Naive thymus-derived CD8-positive, alpha-beta T cell (primary cell): ENCODE measurements around the gene SCAF1. TPM values are rescaled to one million over a fixed set of nuclear protein-coding genes. Genes with fewer than 3 reads are reported as not detected.
"Not testable (repeated sequence)": the region's sequence is repeated elsewhere in the genome, so short reads cannot be mapped to it uniquely, and the experiment has no call there.

ENCODE experiments used
- ATAC-seq, 2 donors: fragments of 150-1000 bp; cut with Tn5 transposase in 1 of 2; sonication (Bioruptor Pico), chemical (Tn5 transposase) in 1 of 2; 1 replicate in 1 of 2; 2 replicates in 1 of 2; pipeline ENCODE4 v1.10.0; 2021; ENCODE audit warnings: mild to moderate bottlenecking in 2 of 2, moderate library complexity in 2 of 2
- POLR2A ChIA-PET: fragments of 350-600 bp; sonication (Branson Sonifier 250); formaldehyde crosslinking; loops from one replicate; lab custom pipeline; 2021; ENCODE audit warnings: antibody characterized with exemption; lab: Charles Lee
- DNase-seq, 10 donors: peaks; one replicate each; pipeline versions ENCODE4 v3.0.0 to v3.0.0-alpha.2; 2020 to 2022
- H3K27ac Mint-ChIP-seq, 10 donors: one replicate each; pipeline ENCODE4 v1.8.0; 2020 to 2022; ENCODE audit warnings: mild to moderate bottlenecking in 10 of 10, mixed read lengths in 10 of 10, moderate library complexity in 4 of 10, inconsistent platforms in 1 of 10
- H3K27me3 Mint-ChIP-seq, 5 donors: one replicate each; pipeline ENCODE4 v1.8.0; 2021 to 2022; ENCODE audit warnings: mixed read lengths in 5 of 5
- H3K36me3 Mint-ChIP-seq, 3 donors: one replicate each; pipeline ENCODE4 v1.8.0; 2020 to 2022; ENCODE audit warnings: mixed read lengths in 3 of 3, mild to moderate bottlenecking in 2 of 3, inconsistent platforms in 1 of 3
- H3K4me1 Mint-ChIP-seq, 4 donors: one replicate each; pipeline ENCODE4 v1.8.0; 2021 to 2022; ENCODE audit warnings: mixed read lengths in 4 of 4
- H3K4me3 Mint-ChIP-seq, 10 donors: one replicate each; pipeline ENCODE4 v1.8.0; 2020 to 2022; ENCODE audit warnings: mild to moderate bottlenecking in 10 of 10, mixed read lengths in 10 of 10, moderate library complexity in 6 of 10, inconsistent platforms in 1 of 10
- H3K9me3 Mint-ChIP-seq, 9 donors: one replicate each; pipeline ENCODE4 v1.8.0; 2020 to 2022; ENCODE audit warnings: mixed read lengths in 9 of 9, mild to moderate bottlenecking in 3 of 9, inconsistent platforms in 1 of 9, moderate library complexity in 1 of 9
- polyA plus RNA-seq, 3 donors: library from polyadenylated mRNA; unstranded; fragments of 300-500 nt; fragmentation: Illumina TruSeq; gene quantifications; one replicate each; pipeline ENCODE4 v1.2.3, GENCODE V29; 2021
- total RNA-seq, 8 experiments: library from RNA in 2 of 8; stranded (reverse) in 2 of 8; gene quantifications; one replicate each; pipeline ENCODE4 v1.2.3 and lab custom pipeline; 2021 to 2026

Gene SCAF1
- total and polyA plus RNA-seq, 5 experiments from 2014 or later: 1.1 to 62.3 (median 2.5) TPM

DNA sequence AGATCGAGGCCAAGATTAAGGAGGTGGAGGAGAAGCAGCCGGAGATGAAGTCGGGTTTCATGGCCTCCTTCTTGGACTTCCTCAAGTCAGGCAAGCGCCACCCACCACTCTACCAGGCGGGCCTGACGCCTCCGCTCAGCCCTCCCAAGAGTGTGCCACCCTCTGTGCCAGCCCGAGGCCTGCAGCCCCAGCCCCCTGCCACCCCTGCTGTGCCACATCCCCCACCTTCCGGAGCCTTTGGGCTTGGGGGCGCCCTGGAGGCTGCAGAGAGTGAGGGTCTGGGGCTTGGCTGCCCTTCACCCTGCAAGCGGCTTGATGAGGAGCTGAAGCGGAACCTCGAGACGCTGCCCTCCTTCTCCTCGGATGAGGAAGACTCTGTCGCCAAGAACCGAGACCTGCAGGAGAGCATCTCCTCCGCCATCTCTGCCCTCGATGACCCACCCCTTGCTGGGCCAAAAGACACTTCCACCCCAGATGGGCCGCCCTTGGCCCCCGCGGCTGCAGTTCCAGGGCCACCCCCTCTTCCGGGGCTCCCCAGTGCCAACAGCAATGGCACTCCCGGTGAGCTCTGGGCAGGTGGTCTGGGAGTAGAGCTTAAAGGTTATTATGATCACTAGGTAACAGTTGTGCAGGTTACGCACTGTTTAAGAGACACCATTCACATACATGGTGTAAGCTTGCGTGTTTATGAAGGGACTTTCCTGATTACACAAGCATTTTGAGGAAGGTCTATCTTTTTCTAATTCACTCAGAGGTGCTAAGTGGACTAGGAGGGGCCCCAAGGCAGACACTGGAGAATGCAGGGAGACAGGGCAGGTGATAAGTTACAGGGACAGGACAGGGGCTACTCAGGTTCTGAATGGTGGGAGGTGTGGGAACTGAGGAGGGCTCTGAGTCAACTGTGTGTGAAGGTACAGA, 42.4 kb upstream of the SCAF1 start:
- peaks cover 9 to 39% (median 14%) of the 10 kb centered on the region in 4 donors for H3K4me1 Mint-ChIP-seq
- peaks cover 0 to 60% (median 3%) of the 10 kb centered on the region in 3 donors for H3K36me3 Mint-ChIP-seq
- H3K4me3 Mint-ChIP-seq: no peak overlapping the region
- H3K27ac Mint-ChIP-seq: peak overlapping the region in 6 of 10 donors; percentile 8 to 57 (median 42)
- no peak for DNase-seq
- no peaks in the 10 kb centered on the region for H3K27me3 Mint-ChIP-seq
- POLR2A ChIA-PET: interaction anchor here (0.7 to 1.6 kb wide), 4 partner anchors 14 to 42 kb away, joined by 3 to 8 read pairs (median 4); partner anchors contain the start of gene SCAF1
- H3K9me3 Mint-ChIP-seq: no peaks in the 10 kb centered on the region
- ATAC-seq: no peak

DNA sequence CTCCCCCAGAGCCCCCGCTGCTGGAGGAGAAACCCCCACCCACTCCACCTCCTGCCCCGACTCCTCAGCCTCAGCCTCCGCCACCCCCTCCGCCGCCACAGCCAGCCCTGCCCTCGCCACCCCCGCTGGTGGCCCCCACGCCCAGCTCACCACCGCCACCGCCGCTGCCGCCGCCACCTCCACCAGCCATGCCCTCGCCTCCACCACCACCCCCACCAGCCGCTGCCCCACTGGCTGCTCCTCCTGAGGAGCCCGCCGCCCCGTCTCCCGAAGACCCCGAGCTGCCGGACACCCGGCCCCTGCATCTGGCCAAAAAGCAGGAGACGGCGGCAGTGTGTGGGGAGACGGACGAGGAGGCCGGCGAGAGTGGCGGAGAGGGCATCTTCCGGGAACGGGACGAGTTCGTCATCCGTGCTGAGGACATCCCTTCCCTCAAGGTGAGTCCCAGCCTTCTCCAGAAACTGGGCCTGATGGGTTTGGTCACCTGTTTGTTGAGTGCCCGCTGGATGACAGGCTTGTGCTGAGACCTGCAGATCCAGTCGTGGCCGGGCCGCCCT, 40.4 kb upstream of the SCAF1 start:
- peaks cover 0 to 67% (median 3%) of the 10 kb centered on the region in 3 donors for H3K36me3 Mint-ChIP-seq
- ATAC-seq: peak in 1 of 2 donors; percentile 23
- H3K4me3 Mint-ChIP-seq: no peak overlapping the region
- no peak for DNase-seq
- H3K27ac Mint-ChIP-seq: peak overlapping the region in 1 of 10 donors; percentile 70
- POLR2A ChIA-PET: interaction anchor here (0.5 to 1.6 kb wide), 3 partner anchors 15 to 59 kb away, joined by 3 to 5 read pairs (median 4); partner anchors contain the start of gene NOSIP
- no peaks in the 10 kb centered on the region for H3K9me3 Mint-ChIP-seq
- no peaks in the 10 kb centered on the region for H3K27me3 Mint-ChIP-seq
- peaks cover 9 to 44% (median 12%) of the 10 kb centered on the region in 4 donors for H3K4me1 Mint-ChIP-seq

DNA sequence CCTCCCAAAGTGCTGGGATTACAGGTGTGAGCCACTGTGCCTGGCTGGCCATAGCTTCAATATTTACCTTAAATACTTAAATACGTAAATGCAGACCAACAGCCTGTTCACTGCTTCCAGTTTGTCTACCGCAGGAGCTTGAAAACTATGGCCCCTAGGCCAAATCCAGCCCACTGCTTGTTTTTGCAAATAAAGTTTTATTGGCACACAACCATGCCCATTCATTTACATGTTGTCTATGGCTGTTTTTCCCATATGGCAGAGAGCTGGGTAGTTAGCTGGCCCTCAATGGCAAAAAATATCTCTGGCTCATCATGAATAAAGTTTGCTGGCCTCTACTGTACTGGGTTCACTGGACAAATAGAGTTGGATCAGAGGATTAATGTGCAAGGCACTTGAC, 39.2 kb upstream of the SCAF1 start:
- Mint-ChIP-seq H3K4me3 (no peak overlapping the region), H3K9me3 (no peaks in the 10 kb centered on the region), H3K27me3 (no peaks in the 10 kb centered on the region), H3K4me1 (peaks cover 9 to 51% (median 12%) of the 10 kb centered on the region in 4 donors), H3K36me3 (peaks cover 0 to 77% (median 3%) of the 10 kb centered on the region in 3 donors), H3K27ac (peak overlapping the region in 1 of 10 donors; percentile 57)
- DNase-seq (no peak), ATAC-seq (no peak)
- POLR2A ChIA-PET: interaction anchor here (0.6 to 1.6 kb wide), 3 partner anchors 9 to 37 kb away, joined by 3 to 5 read pairs (median 4); partner anchors contain the start of gene RRAS

DNA sequence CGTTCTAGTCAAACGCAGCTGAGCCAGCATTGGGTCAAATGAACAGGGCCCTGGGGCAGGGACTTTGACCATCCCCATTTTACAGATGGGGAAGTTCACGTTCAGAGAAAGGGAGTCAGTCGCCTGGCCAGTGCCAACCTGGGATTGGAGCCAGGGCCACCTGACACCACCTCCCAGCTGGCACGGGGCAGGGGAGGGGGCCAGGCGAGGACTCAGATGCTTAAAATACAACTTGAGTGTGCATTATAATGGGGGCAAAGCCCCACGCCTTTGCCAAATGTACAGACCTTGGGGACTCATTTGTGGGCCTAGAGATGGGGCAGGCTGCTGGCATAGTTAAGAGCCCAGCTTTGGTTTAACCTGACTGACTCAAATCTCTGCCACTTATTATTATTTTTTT, 36.4 kb upstream of the SCAF1 start:
- Mint-ChIP-seq H3K9me3 (no peaks in the 10 kb centered on the region), H3K36me3 (peaks cover 0 to 81% (median 6%) of the 10 kb centered on the region in 3 donors), H3K4me3 (no peak overlapping the region), H3K27ac (peak overlapping the region in 3 of 10 donors; percentile 41 to 63 (median 43)), H3K4me1 (peaks cover 5 to 53% (median 6%) of the 10 kb centered on the region in 4 donors), H3K27me3 (no peaks in the 10 kb centered on the region)
- ATAC-seq (no peak), DNase-seq (no peak)
- POLR2A ChIA-PET: no interaction called here

DNA sequence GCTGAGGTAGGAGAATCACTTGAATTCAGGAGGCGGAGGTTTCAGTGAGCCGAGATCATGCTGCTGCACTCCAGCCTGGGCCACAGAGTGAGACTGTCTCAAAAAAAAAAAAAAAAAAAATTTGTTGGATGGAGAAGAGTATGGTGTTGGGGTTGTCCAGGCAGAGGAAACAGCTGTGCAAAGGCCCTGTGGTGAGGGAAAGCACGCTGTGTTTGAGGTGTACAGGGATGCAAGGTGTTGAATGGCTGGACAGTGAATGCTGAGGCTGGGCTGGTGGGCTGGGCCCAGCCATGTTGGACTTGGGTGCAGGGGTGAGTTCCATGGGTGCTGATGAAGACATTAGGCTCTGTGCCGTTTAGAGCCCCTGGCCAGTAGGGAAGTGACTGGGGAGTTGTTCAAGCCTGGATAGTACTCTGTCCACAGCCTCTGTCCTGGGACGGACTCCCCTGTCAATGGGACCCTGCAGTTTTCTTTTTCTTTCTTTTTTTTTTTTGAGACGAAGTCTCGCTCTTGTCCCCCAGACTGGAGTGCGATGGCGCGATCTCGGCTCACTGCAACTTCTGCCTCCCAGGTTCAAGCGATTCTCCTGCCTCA, 32.4 kb upstream of the SCAF1 start:
- Mint-ChIP-seq H3K27ac (peak overlapping the region in 4 of 10 donors; percentile 1 to 62 (median 36)), H3K36me3 (peaks cover 0 to 72% (median 3%) of the 10 kb centered on the region in 3 donors), H3K4me3 (no peak overlapping the region), H3K27me3 (no peaks in the 10 kb centered on the region), H3K4me1 (peaks cover 9 to 47% (median 15%) of the 10 kb centered on the region in 4 donors), H3K9me3 (no peaks in the 10 kb centered on the region)
- no peak for ATAC-seq
- POLR2A ChIA-PET: interaction anchor here (0.6 to 1.5 kb wide), 5 partner anchors 14 to 1419 kb away, joined by 3 to 5 read pairs (median 3); no protein-coding TSS in a partner anchor
- DNase-seq: no peak

DNA sequence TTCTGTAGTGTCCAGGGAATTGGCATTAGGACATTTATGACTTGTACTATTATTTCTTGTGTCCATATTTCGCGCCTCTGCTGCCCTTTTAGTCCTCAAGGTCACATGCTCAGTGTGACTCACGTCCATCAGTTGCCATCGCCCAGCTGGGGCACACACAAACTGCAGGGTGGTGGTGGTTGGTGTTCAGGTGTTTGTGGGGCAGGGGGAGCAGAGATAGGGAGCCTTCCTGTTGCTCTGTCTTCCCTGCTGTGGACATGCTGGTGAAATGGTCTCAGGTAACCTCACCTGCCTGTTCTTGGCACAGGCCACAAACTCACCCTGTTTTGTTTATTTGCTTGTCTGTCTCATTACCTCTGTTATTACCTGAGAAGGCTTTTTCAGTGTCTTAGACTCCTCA, 28.6 kb upstream of the SCAF1 start:
- Mint-ChIP-seq H3K27me3 (no peaks in the 10 kb centered on the region), H3K9me3 (no peaks in the 10 kb centered on the region), H3K36me3 (peaks cover 0 to 83% (median 26%) of the 10 kb centered on the region in 3 donors), H3K4me3 (no peak overlapping the region), H3K4me1 (peaks cover 7 to 33% (median 18%) of the 10 kb centered on the region in 4 donors), H3K27ac (peak overlapping the region in 3 of 10 donors; percentile 15 to 90 (median 80))
- DNase-seq (no peak), ATAC-seq (no peak)
- POLR2A ChIA-PET: interaction anchor here (0.7 to 1.5 kb wide), 2 partner anchors 20 to 802 kb away, joined by 4 read pairs; partner anchors contain the start of gene BCAT2

DNA sequence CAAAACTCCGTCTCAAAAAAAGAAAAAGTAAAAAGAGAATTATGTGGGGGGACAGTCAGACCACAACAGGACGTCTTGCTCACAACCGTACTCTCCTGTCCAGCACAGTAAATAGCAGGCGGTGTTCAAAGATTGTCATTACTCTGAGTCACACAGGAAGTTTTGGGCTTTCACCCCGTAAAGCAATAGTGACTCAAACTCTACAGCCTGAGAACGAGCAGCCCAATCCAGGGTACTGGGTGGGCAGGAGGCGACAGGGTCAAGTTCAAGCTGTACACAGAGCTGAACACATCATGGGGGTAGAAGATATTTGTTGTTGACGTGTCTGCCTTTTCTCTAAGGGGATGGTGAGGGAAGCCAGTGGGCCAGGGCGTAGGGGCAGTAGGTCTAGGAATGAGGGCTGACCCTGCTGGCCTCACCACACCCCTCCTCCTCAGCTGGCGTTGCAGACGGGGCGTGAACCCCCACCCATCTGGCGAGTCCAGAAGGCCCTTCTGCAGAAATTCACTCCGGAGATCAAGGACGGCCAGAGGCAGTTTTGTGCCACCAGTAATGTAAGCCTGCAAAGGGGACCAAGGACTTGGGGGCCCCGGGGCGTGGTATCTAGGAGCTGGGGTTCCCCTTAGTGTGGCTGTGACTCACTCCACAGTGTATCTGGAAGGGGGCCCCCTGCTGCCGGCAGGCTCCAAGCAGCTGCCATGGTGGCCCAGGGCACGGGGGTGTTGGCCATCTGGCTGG, 27.7 kb upstream of the SCAF1 start:
- DNase-seq: no peak
- POLR2A ChIA-PET: interaction anchor here (0.6 kb wide), 1 partner anchor 14 kb away, joined by 4 read pairs; no protein-coding TSS in a partner anchor
- Mint-ChIP-seq H3K4me3 (peak overlapping the region in 1 of 10 donors; percentile 63), H3K9me3 (no peaks in the 10 kb centered on the region), H3K36me3 (peaks cover 0 to 83% (median 26%) of the 10 kb centered on the region in 3 donors), H3K27ac (peak overlapping the region in 9 of 10 donors; percentile 39 to 90 (median 80)), H3K4me1 (peaks cover 7 to 29% (median 20%) of the 10 kb centered on the region in 4 donors), H3K27me3 (peaks cover 0 to 2% (median 0%) of the 10 kb centered on the region in 5 donors)
- no peak for ATAC-seq

DNA sequence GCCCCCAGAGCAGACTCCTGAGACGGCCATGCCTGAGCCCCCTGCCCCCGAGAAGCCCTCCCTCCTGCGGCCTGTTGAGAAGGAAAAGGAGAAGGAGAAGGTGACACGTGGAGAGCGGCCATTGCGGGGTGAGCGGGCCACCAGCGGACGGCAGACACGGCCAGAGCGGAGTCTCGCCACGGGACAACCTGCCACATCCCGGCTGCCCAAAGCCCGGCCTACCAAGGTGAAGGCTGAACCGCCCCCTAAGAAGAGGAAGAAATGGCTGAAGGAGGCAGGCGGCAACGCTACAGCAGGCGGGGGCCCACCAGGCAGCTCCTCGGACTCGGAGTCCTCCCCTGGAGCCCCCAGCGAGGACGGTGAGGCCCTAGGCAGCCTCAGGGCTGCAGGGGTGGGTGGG, 26.1 kb upstream of the SCAF1 start:
- H3K27me3 Mint-ChIP-seq: peaks cover 0 to 2% (median 0%) of the 10 kb centered on the region in 5 donors
- no peak overlapping the region for H3K4me3 Mint-ChIP-seq
- no peaks in the 10 kb centered on the region for H3K9me3 Mint-ChIP-seq
- ATAC-seq (no peak), DNase-seq (no peak)
- peaks cover 0 to 77% (median 23%) of the 10 kb centered on the region in 3 donors for H3K36me3 Mint-ChIP-seq
- peaks cover 7 to 23% (median 20%) of the 10 kb centered on the region in 4 donors for H3K4me1 Mint-ChIP-seq
- peak overlapping the region in 2 of 10 donors; percentile 56 to 90 for H3K27ac Mint-ChIP-seq
- POLR2A ChIA-PET: interaction anchor here (0.7 to 1.9 kb wide), 2 partner anchors 13 to 16 kb away, joined by 3 to 5 read pairs; no protein-coding TSS in a partner anchor

DNA sequence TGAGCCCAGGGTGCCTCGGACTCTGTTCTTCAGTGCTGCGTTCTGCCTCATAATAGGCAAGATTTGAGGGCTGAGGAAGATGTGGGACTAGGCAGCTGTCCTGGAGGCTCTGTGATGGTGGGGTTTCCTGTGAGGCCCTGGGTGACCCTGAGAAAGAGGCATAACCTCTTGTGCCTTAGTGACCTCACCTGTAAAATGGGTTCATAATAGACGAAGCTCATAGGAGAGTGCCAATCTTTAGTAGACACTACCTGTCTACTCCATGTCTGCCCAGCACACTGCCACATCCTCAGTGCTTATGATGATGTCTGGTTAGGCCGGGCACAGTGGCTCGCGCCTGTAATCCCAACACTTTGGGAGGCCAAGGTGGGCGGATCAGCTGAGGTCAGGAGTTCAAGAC, 25.5 kb upstream of the SCAF1 start:
- Mint-ChIP-seq H3K36me3 (peaks cover 0 to 75% (median 24%) of the 10 kb centered on the region in 3 donors), H3K4me1 (peaks cover 9 to 22% (median 19%) of the 10 kb centered on the region in 4 donors), H3K27me3 (peaks cover 0 to 2% (median 0%) of the 10 kb centered on the region in 5 donors), H3K9me3 (no peaks in the 10 kb centered on the region), H3K4me3 (no peak overlapping the region), H3K27ac (peak overlapping the region in 1 of 10 donors; percentile 34)
- ATAC-seq: no peak
- POLR2A ChIA-PET: interaction anchor here (1.9 kb wide), 1 partner anchor 14 kb away, joined by 5 read pairs; no protein-coding TSS in a partner anchor
- DNase-seq: no peak

DNA sequence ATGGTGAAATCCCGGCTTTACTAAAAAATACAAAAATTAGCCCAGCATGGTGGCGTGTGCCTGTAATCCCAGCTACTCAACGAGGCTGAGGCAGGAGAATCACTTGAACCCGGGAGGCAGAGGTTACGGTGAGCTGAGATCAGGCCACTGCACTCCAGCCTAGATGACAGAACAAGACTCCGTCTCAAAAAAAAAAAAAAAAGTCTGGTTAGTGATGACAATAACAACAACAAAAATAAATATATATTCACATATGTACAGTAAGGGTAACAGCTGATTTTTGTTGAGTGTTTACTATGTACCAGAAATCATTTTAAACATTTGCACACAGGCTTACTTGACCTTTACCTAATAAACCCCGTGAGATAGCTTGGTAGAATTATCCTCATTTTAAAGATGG, 25.1 kb upstream of the SCAF1 start:
- H3K27ac Mint-ChIP-seq: peak overlapping the region in 2 of 10 donors; percentile 47 to 52

DNA sequence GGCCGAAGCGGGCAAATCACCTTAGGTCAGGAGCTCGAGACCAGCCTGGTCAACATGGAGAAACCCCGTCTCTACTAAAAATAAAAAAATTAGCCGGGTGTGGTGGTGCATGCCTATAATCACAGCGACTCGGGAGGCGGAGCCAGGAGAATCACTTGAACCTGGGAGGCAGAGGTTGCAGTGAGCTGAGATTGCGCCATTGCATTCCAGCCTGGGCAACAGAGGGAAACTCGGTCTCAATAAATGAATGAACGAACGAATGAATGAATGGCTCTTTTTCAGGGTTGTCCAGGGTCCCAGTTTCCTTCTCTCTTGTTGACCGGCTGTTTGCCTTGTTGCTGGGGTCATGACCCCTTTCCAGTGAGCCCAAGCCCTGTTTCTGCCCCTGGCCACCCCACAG, 24.1 kb upstream of the SCAF1 start:
- not testable (repeated sequence) for H3K27me3 Mint-ChIP-seq, H3K4me3 Mint-ChIP-seq, ATAC-seq, H3K9me3 Mint-ChIP-seq, DNase-seq
- Mint-ChIP-seq H3K36me3 (peaks cover 0 to 83% (median 29%) of the 10 kb centered on the region in 3 donors), H3K4me1 (peaks cover 7 to 17% (median 14%) of the 10 kb centered on the region in 4 donors), H3K27ac (peak overlapping the region in 3 of 10 donors; percentile 25 to 36 (median 27))
- POLR2A ChIA-PET: interaction anchor here (0.7 to 1.9 kb wide), 4 partner anchors 13 to 41 kb away, joined by 4 to 8 read pairs (median 4); no protein-coding TSS in a partner anchor

More for the DNA sequence above, 25.1 kb upstream of the SCAF1 start:
- H3K4me3 Mint-ChIP-seq: no peak overlapping the region
- H3K9me3 Mint-ChIP-seq: no peaks in the 10 kb centered on the region
- H3K36me3 Mint-ChIP-seq: peaks cover 0 to 79% (median 27%) of the 10 kb centered on the region in 3 donors
- POLR2A ChIA-PET: interaction anchor here (1.1 to 1.9 kb wide), 3 partner anchors 14 to 42 kb away, joined by 4 to 8 read pairs (median 5); no protein-coding TSS in a partner anchor
- DNase-seq: no peak
- H3K27me3 Mint-ChIP-seq: peaks cover 0 to 2% (median 0%) of the 10 kb centered on the region in 5 donors
- H3K4me1 Mint-ChIP-seq: peaks cover 10 to 22% (median 19%) of the 10 kb centered on the region in 4 donors
- ATAC-seq: no peak
